Thyroid gland (tissue), 4 donors: ENCODE results near the gene CCDC60.

ENCODE experiments used
- CTCF ChIP-seq, 6 experiments: fragments of 200-600 bp in 3 of 6; fragments of 450-650 bp in 3 of 6; sonication (generic) in 3 of 6; IDR thresholded peaks; one replicate each; pipeline ENCODE4 v1.5.1; 2016 to 2019; ENCODE audit warnings: antibody characterized with exemption in 6 of 6, mild to moderate bottlenecking in 2 of 6, inconsistent platforms in 1 of 6, moderate library complexity in 1 of 6
- POLR2A ChIP-seq, 2 donors: fragments of 450-650 bp; IDR thresholded peaks; one replicate each; pipeline ENCODE4 v1.6.1; 2017; ENCODE audit warnings: antibody characterized with exemption in 2 of 2, mild to moderate bottlenecking in 2 of 2, moderate library complexity in 1 of 2

GRCh38 chr12:119383206-119383605 is 48.7 kb downstream of the CCDC60 start:
- TF ChIP-seq CTCF (IDR thresholded peaks at IDR 0.05) (no peak), POLR2A (IDR thresholded peaks at IDR 0.05) (no peak)
